Fibroblast of lung (primary cell): ENCODE data around the gene UGT2B17.

Experiments
- EZH2 ChIP-seq: IDR thresholded peaks from 2 replicates; pipeline ENCODE4 v1.5.1; 2012; ENCODE audit warnings: low read length, control low read depth, mild to moderate bottlenecking; ENCODE audit errors: missing control alignments
- TF ChIP-seq, protein P1 (sequence below), 2 donors: IDR thresholded peaks in 1 of 2; conservative IDR thresholded peaks in 1 of 2; 1 replicate in 1 of 2; 2 replicates in 1 of 2; pipeline ENCODE4 v1.5.1; 2011 to 2012; ENCODE audit warnings: low read length in 2 of 2, control low read depth in 1 of 2, inconsistent platforms in 1 of 2, low read depth in 1 of 2, mild to moderate bottlenecking in 1 of 2

GRCh38 chr4:68615699-68616422, 39.7 kb upstream of the UGT2B17 start:
- TF ChIP-seq, protein P1, sequence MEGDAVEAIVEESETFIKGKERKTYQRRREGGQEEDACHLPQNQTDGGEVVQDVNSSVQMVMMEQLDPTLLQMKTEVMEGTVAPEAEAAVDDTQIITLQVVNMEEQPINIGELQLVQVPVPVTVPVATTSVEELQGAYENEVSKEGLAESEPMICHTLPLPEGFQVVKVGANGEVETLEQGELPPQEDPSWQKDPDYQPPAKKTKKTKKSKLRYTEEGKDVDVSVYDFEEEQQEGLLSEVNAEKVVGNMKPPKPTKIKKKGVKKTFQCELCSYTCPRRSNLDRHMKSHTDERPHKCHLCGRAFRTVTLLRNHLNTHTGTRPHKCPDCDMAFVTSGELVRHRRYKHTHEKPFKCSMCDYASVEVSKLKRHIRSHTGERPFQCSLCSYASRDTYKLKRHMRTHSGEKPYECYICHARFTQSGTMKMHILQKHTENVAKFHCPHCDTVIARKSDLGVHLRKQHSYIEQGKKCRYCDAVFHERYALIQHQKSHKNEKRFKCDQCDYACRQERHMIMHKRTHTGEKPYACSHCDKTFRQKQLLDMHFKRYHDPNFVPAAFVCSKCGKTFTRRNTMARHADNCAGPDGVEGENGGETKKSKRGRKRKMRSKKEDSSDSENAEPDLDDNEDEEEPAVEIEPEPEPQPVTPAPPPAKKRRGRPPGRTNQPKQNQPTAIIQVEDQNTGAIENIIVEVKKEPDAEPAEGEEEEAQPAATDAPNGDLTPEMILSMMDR (conservative IDR thresholded peaks at IDR 0.05 in 1 of 2, IDR thresholded peaks at IDR 0.05 in 1 of 2; ENCODE audit: low read depth in 1 of 2, low read length in 2 of 2), result no peak
- TF ChIP-seq EZH2, result no peak
